Measurements from ENCODE around the gene PIGK.

Gene PIGK

DNA sequence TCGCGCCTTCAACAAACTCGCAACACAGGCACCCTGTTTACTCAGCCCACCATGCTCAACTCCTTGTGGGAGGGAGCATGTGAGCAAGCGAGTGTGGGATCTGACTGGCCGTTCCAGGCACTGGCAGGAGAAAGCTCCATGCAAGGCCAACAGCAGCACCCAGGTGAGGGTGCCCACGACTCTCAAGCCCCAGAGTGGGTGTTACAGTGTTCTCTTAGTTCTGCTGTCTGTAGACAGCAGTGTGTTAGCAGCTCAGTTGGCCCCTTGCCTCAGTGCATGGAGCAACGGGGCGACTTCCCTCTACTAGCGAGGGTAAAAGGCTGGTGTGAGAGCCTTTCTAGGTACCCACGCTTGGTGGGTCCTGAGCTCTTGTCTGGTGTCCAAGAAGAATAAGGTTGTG is 114.6 kb downstream of the PIGK start:
- TF ChIP-seq EZH2phosphoT487 (IDR thresholded peaks at IDR 0.05; ENCODE audit: borderline replicate concordance, low read length): no peak
- TF ChIP-seq, protein P1, sequence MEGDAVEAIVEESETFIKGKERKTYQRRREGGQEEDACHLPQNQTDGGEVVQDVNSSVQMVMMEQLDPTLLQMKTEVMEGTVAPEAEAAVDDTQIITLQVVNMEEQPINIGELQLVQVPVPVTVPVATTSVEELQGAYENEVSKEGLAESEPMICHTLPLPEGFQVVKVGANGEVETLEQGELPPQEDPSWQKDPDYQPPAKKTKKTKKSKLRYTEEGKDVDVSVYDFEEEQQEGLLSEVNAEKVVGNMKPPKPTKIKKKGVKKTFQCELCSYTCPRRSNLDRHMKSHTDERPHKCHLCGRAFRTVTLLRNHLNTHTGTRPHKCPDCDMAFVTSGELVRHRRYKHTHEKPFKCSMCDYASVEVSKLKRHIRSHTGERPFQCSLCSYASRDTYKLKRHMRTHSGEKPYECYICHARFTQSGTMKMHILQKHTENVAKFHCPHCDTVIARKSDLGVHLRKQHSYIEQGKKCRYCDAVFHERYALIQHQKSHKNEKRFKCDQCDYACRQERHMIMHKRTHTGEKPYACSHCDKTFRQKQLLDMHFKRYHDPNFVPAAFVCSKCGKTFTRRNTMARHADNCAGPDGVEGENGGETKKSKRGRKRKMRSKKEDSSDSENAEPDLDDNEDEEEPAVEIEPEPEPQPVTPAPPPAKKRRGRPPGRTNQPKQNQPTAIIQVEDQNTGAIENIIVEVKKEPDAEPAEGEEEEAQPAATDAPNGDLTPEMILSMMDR (IDR thresholded peaks at IDR 0.05; ENCODE audit: low read depth, low read length, poor library complexity, severe bottlenecking): no peak
- no peaks in the 10 kb centered on the region for H3K27me3 ChIP-seq (ENCODE audit: control insufficient read depth, low read length)
- H3K4me3 ChIP-seq (ENCODE audit: low read length): no peak overlapping the region
- no peaks in the 10 kb centered on the region for H3F3A ChIP-seq (ENCODE audit: control insufficient read depth, insufficient read depth)
- H4K20me1 ChIP-seq (ENCODE audit: control insufficient read depth, insufficient read depth, low read depth, low read length): no peaks in the 10 kb centered on the region
- H3K4me1 ChIP-seq (ENCODE audit: control insufficient read depth, low read length): no peaks in the 10 kb centered on the region
- no peaks in the 10 kb centered on the region for H3K9me2 ChIP-seq (replicated peaks; ENCODE audit: control insufficient read depth, low read length)
- H3K36me3 ChIP-seq (ENCODE audit: control insufficient read depth, low read length): no peaks in the 10 kb centered on the region
- H3K4me2 ChIP-seq (ENCODE audit: low read length): no peak overlapping the region
- no peaks in the 10 kb centered on the region for H3K9me3 ChIP-seq (ENCODE audit: control insufficient read depth, insufficient read depth, low read length)
- no peak overlapping the region for H3K27ac ChIP-seq (ENCODE audit: low read depth, low read length)
- no peaks in the 10 kb centered on the region for H3K79me2 ChIP-seq (ENCODE audit: control insufficient read depth, low read length)

DNA sequence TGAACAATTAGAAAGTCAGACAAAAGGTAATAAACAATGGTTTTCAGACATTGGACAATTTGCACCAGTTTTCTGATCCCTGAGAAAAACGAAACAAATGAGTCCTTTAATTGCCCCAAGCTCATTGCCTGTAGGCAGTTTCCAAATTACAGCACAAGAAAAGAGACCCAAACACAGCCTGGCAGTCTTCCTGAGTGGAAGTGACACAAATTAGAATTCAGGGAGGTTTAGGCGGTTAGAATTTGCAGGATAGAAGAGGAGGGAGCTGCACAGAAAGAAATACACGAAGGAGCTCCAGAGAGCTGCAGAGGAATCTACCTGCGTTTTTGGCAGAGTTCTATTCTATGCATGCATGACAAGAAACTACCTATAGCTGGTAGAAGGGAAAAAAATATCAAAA is 115.7 kb downstream of the PIGK start:
- H3K9me2 ChIP-seq (replicated peaks; ENCODE audit: control insufficient read depth, low read length): no peaks in the 10 kb centered on the region

DNA sequence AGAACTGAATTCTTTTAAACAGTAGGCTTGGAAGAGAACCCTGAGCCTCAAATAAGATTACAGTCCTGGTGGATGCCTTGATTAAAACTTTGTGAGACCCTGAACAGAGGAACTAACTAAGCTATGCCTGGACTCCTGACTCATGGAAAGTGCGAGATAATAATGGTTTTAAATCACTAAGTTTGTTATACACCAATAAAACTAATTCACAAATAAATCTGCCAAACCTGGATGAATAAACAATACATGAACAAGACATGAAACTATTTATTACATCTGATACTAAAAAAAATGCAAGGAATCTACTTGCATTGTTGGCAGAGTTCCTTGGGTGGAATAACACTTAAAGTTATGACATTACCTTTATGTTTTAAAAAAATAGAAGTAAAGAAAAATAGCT is 118.4 kb downstream of the PIGK start:
- Histone ChIP-seq H3F3A (ENCODE audit: control insufficient read depth, insufficient read depth) (no peaks in the 10 kb centered on the region), H4K20me1 (ENCODE audit: control insufficient read depth, insufficient read depth, low read depth, low read length) (no peaks in the 10 kb centered on the region), H3K9me2 (replicated peaks; ENCODE audit: control insufficient read depth, low read length) (no peaks in the 10 kb centered on the region), H3K4me1 (ENCODE audit: control insufficient read depth, low read length) (no peaks in the 10 kb centered on the region), H3K9me3 (ENCODE audit: control insufficient read depth, insufficient read depth, low read length) (no peaks in the 10 kb centered on the region), H3K79me2 (ENCODE audit: control insufficient read depth, low read length) (no peaks in the 10 kb centered on the region), H3K36me3 (ENCODE audit: control insufficient read depth, low read length) (no peaks in the 10 kb centered on the region), H3K27ac (ENCODE audit: low read depth, low read length) (no peak overlapping the region), H3K27me3 (ENCODE audit: control insufficient read depth, low read length) (no peaks in the 10 kb centered on the region), H3K4me3 (ENCODE audit: low read length) (no peak overlapping the region), H3K4me2 (ENCODE audit: low read length) (no peak overlapping the region)
- TF ChIP-seq, protein P1 (IDR thresholded peaks at IDR 0.05; ENCODE audit: low read depth, low read length, poor library complexity, severe bottlenecking): no peak
- no peak for TF ChIP-seq EZH2phosphoT487 (IDR thresholded peaks at IDR 0.05; ENCODE audit: borderline replicate concordance, low read length)

More for the DNA sequence above, 115.7 kb downstream of the PIGK start:
- H3K27ac ChIP-seq (ENCODE audit: low read depth, low read length): no peak overlapping the region
- H3K27me3 ChIP-seq (ENCODE audit: control insufficient read depth, low read length): no peaks in the 10 kb centered on the region
- H3K4me2 ChIP-seq (ENCODE audit: low read length): no peak overlapping the region
- TF ChIP-seq, protein P1 (IDR thresholded peaks at IDR 0.05; ENCODE audit: low read depth, low read length, poor library complexity, severe bottlenecking): no peak
- no peak for TF ChIP-seq EZH2phosphoT487 (IDR thresholded peaks at IDR 0.05; ENCODE audit: borderline replicate concordance, low read length)
- no peaks in the 10 kb centered on the region for H3K9me3 ChIP-seq (ENCODE audit: control insufficient read depth, insufficient read depth, low read length)
- H3K4me1 ChIP-seq (ENCODE audit: control insufficient read depth, low read length): no peaks in the 10 kb centered on the region
- no peaks in the 10 kb centered on the region for H3K79me2 ChIP-seq (ENCODE audit: control insufficient read depth, low read length)
- H3K36me3 ChIP-seq (ENCODE audit: control insufficient read depth, low read length): no peaks in the 10 kb centered on the region
- H3F3A ChIP-seq (ENCODE audit: control insufficient read depth, insufficient read depth): no peaks in the 10 kb centered on the region
- H3K4me3 ChIP-seq (ENCODE audit: low read length): no peak overlapping the region
- H4K20me1 ChIP-seq (ENCODE audit: control insufficient read depth, insufficient read depth, low read depth, low read length): no peaks in the 10 kb centered on the region
